Endodermal cell (in vitro differentiated cells): ENCODE measurements around the gene HPCAL1. TPM values are rescaled to one million over a fixed set of nuclear protein-coding genes. Genes with fewer than 3 reads are reported as not detected.

ENCODE experiments used
- DNase-seq: peaks from one replicate; pipeline ENCODE4 v3.0.0-alpha.2; 2017
- H3K27ac ChIP-seq: 2 replicates; pipeline ENCODE4 v1.5.1; 2013; ENCODE audit warnings: mild to moderate bottlenecking, low read depth, low read length, moderate library complexity
- H3K27me3 ChIP-seq: 2 replicates; pipeline ENCODE4 v1.6.1; 2013; ENCODE audit warnings: mild to moderate bottlenecking, low read length, moderate library complexity; ENCODE audit not compliant: insufficient read depth, control insufficient read depth, poor library complexity, severe bottlenecking
- H3K36me3 ChIP-seq: 2 replicates; pipeline ENCODE4 v1.7.0; 2013; ENCODE audit warnings: mild to moderate bottlenecking, low read length, moderate library complexity; ENCODE audit not compliant: control insufficient read depth, insufficient read depth
- H3K4me1 ChIP-seq: one replicate; pipeline ENCODE4 v1.7.0; 2013; ENCODE audit warnings: low read length; ENCODE audit not compliant: control insufficient read depth, insufficient read depth
- H3K4me3 ChIP-seq: 2 replicates; pipeline ENCODE4 v1.5.1; 2013; ENCODE audit warnings: mild to moderate bottlenecking, low read length, moderate library complexity
- H3K9ac ChIP-seq: 2 replicates; pipeline ENCODE4 v1.6.1; 2013; ENCODE audit warnings: mild to moderate bottlenecking, low read length, moderate library complexity; ENCODE audit not compliant: poor library complexity, severe bottlenecking; ENCODE audit errors: extremely low read depth
- H3K9me3 ChIP-seq: 2 replicates; pipeline ENCODE4 v1.6.1; 2013; ENCODE audit warnings: mild to moderate bottlenecking, low read length, moderate library complexity; ENCODE audit not compliant: control insufficient read depth
- H3K27ac Mint-ChIP-seq: 2 replicates; pipeline ENCODE4 v1.8.0; 2020; ENCODE audit warnings: mixed read lengths
- H3K27me3 Mint-ChIP-seq: 2 replicates; pipeline ENCODE4 v1.8.0; 2021; ENCODE audit warnings: mild to moderate bottlenecking, mixed read lengths; ENCODE audit not compliant: insufficient read depth
- H3K36me3 Mint-ChIP-seq: 2 replicates; pipeline ENCODE4 v1.8.0; 2020; ENCODE audit warnings: low read depth, mixed read lengths
- H3K4me1 Mint-ChIP-seq: 2 replicates; pipeline ENCODE4 v1.8.0; 2020; ENCODE audit warnings: mixed read lengths
- H3K4me3 Mint-ChIP-seq: 2 replicates; pipeline ENCODE4 v1.8.0; 2020; ENCODE audit warnings: mild to moderate bottlenecking, moderate library complexity, mixed read lengths
- H3K9me3 Mint-ChIP-seq: 2 replicates; pipeline ENCODE4 v1.8.0; 2020; ENCODE audit warnings: mild to moderate bottlenecking, mixed read lengths
- CTCF ChIP-seq: fragments of 200-600 bp; sonication (generic); conservative IDR thresholded peaks from 2 replicates; pipeline ENCODE4 v1.5.0; 2021; ENCODE audit warnings: antibody characterized with exemption, mild to moderate bottlenecking
- WGBS, 2 experiments: methylation state at CpG; one replicate each; pipeline versions ENCODE4 v1.1.5 to v1.1.7; 2013; ENCODE audit warnings: missing lambda C conversion rate in 2 of 2, mixed read lengths in 1 of 2; ENCODE audit not compliant: insufficient coverage in 1 of 2, insufficient read length in 1 of 2; 5-methylcytosine and 5-hydroxymethylcytosine counted together
- total RNA-seq, 2 donors: library from RNA; stranded (reverse); fragmentation: NEBNext Ultra II Directional in 1 of 2; extraction: Animal tissue kit (Norgen Biotek cat#: 25700) in 1 of 2; gene quantifications; 2 replicates in 1 of 2; 3 replicates in 1 of 2; pipeline ENCODE4 v1.2.1, GENCODE V29; 2021

The HPCAL1 gene
- total RNA-seq, 2 donors from 2014 or later, result 6.8 to 8.1 TPM

GRCh38 chr2:10413991-10414451, 111.3 kb downstream of the HPCAL1 start:
- no peak for TF ChIP-seq CTCF

GRCh38 chr2:10414591-10414990, 111.9 kb downstream of the HPCAL1 start:
- Histone ChIP-seq H3K9ac (no peak overlapping the region), H3K9me3 (no peaks in the 10 kb centered on the region), H3K27me3 (no peaks in the 10 kb centered on the region), H3K4me1 (no peaks in the 10 kb centered on the region), H3K4me3 (no peak overlapping the region), H3K36me3 (no peaks in the 10 kb centered on the region), H3K27ac (no peak overlapping the region)
- H3K36me3 Mint-ChIP-seq, result no peaks in the 10 kb centered on the region
- TF ChIP-seq CTCF, result no peak
- no peak overlapping the region for H3K4me3 Mint-ChIP-seq
- H3K27me3 Mint-ChIP-seq, result no peaks in the 10 kb centered on the region
- no peak for DNase-seq
- H3K4me1 Mint-ChIP-seq, result peaks cover 4% of the 10 kb centered on the region
- H3K27ac Mint-ChIP-seq, result no peak overlapping the region
- 89 to 93% methylated on average over 9 to 10 of the region's 10 CpGs for WGBS, 2 experiments
- no peaks in the 10 kb centered on the region for H3K9me3 Mint-ChIP-seq

More at GRCh38 chr2:10413991-10414451, 111.3 kb downstream of the HPCAL1 start:
- no peaks in the 10 kb centered on the region for H3K4me1 ChIP-seq
- DNase-seq, result no peak
- Mint-ChIP-seq H3K9me3 (no peaks in the 10 kb centered on the region), H3K27me3 (no peaks in the 10 kb centered on the region), H3K36me3 (no peaks in the 10 kb centered on the region), H3K4me1 (peaks cover 7% of the 10 kb centered on the region), H3K27ac (no peak overlapping the region), H3K4me3 (no peak overlapping the region)
- H3K4me3 ChIP-seq, result no peak overlapping the region
- H3K27ac ChIP-seq, result no peak overlapping the region
- no peaks in the 10 kb centered on the region for H3K9me3 ChIP-seq
- no peak overlapping the region for H3K9ac ChIP-seq
- WGBS, 2 experiments, result 90 to 100% methylated on average over 4 to 7 of the region's 7 CpGs
- H3K27me3 ChIP-seq, result no peaks in the 10 kb centered on the region
- H3K36me3 ChIP-seq, result no peaks in the 10 kb centered on the region

GRCh38 chr2:10415048-10415447, 112.3 kb downstream of the HPCAL1 start:
- H3K4me1 Mint-ChIP-seq, result peaks cover 4% of the 10 kb centered on the region
- TF ChIP-seq CTCF, result no peak
- Histone ChIP-seq H3K9me3 (no peaks in the 10 kb centered on the region), H3K36me3 (no peaks in the 10 kb centered on the region), H3K4me1 (no peaks in the 10 kb centered on the region), H3K4me3 (no peak overlapping the region), H3K27me3 (no peaks in the 10 kb centered on the region), H3K9ac (no peak overlapping the region), H3K27ac (no peak overlapping the region)
- H3K36me3 Mint-ChIP-seq, result no peaks in the 10 kb centered on the region
- WGBS, 2 experiments, result 94 to 96% methylated on average over 6 to 8 of the region's 8 CpGs
- H3K9me3 Mint-ChIP-seq, result no peaks in the 10 kb centered on the region
- H3K27me3 Mint-ChIP-seq, result no peaks in the 10 kb centered on the region
- H3K27ac Mint-ChIP-seq, result no peak overlapping the region
- DNase-seq, result no peak
- no peak overlapping the region for H3K4me3 Mint-ChIP-seq
